Measurements from ENCODE around the gene RAPSN.

- no peak for TF ChIP-seq CTCF (IDR thresholded peaks at IDR 0.05)
- TF ChIP-seq EP300 (IDR thresholded peaks at IDR 0.05; ENCODE audit: low read depth): no peak
- no peak for TF ChIP-seq POLR2A (IDR thresholded peaks at IDR 0.05)
- TF ChIP-seq POLR2AphosphoS5 (IDR thresholded peaks at IDR 0.05): no peak
These were observed 11.8 kb upstream of the RAPSN start for GRCh38 chr11:47460571-47461235.

All from transverse colon (tissue), 4 donors.